Left lobe of liver (tissue), 2 donors: ENCODE data around the gene GET3. TPM values are rescaled to one million over a fixed set of nuclear protein-coding genes. Genes with fewer than 3 reads are reported as not detected.
"Not testable (repeated sequence)": the region's sequence is repeated elsewhere in the genome, so short reads cannot be mapped to it uniquely, and the experiment has no call there.

Experiments used
- ATAC-seq: fragments of 200-7000 bp; cut with Tn5 transposase; one replicate; pipeline ENCODE4 v1.9.1; 2020; ENCODE audit warnings: mild to moderate bottlenecking, moderate library complexity
- DNase-seq: peaks from one replicate; pipeline ENCODE4 v3.0.0-alpha.2; 2020; ENCODE audit warnings: low spot score
- total RNA-seq: library from RNA; stranded (reverse); gene quantifications from one replicate; pipeline ENCODE4 v1.2.1, GENCODE V29; 2021
- donor health status: DM: no; HTN: no; CAD: no; lungs with moderate emphysema.
- donor health status: DM: no; HTN: yes; CAD: no.

GET3 gene
- total RNA-seq, 1 donor from 2014 or later, result 23.0 TPM

- DNase-seq (no peak), ATAC-seq (no peak)
Observed at GRCh38 chr19:12715102-12715501, 22.2 kb upstream of the GET3 start.

GRCh38 chr19:12715929-12716328, 21.4 kb upstream of the GET3 start:
- ATAC-seq, result peak; percentile 38

GRCh38 chr19:12720296-12720695, 17.0 kb upstream of the GET3 start:
- DNase-seq (no peak), ATAC-seq (no peak)

More at GRCh38 chr19:12715929-12716328, 21.4 kb upstream of the GET3 start:
- DNase-seq, result no peak

- DNase-seq (no peak), ATAC-seq (peak; percentile 35)
Observed at GRCh38 chr19:12720851-12721655, 16.2 kb upstream of the GET3 start.

- peak; percentile 65 for DNase-seq
- ATAC-seq, result peak; percentile 64
Observed at GRCh38 chr19:12721656-12722565, 15.4 kb upstream of the GET3 start.

GRCh38 chr19:12722566-12723380, 14.5 kb upstream of the GET3 start:
- ATAC-seq (peak; percentile 81), DNase-seq (peak; percentile 97)

GRCh38 chr19:12723381-12723640, 14.0 kb upstream of the GET3 start:
- no peak for DNase-seq
- no peak for ATAC-seq

GRCh38 chr19:12723641-12724426, 13.5 kb upstream of the GET3 start, which contains the start of gene TNPO2:
TNPO2 (minus strand) TSS chr19:12723932; CDS start chr19:12720977, 2,955 bp downstream.
- ATAC-seq, result peak; percentile 34

GRCh38 chr19:12725612-12726011, 11.7 kb upstream of the GET3 start:
- ATAC-seq, DNase-seq: not testable (repeated sequence)

More at GRCh38 chr19:12723641-12724426, 13.5 kb upstream of the GET3 start, which contains the start of gene TNPO2:
- DNase-seq, result peak; percentile 59

GRCh38 chr19:12726988-12727316, 10.3 kb upstream of the GET3 start:
- ATAC-seq, result no peak
- no peak for DNase-seq

- no peak for DNase-seq
Observed at GRCh38 chr19:12727745-12728433, 9.4 kb upstream of the GET3 start.

GRCh38 chr19:12730064-12730463, 7.2 kb upstream of the GET3 start:
- no peak for DNase-seq

More at GRCh38 chr19:12727745-12728433, 9.4 kb upstream of the GET3 start:
- no peak for ATAC-seq

GRCh38 chr19:12731337-12731736, 6.0 kb upstream of the GET3 start:
- ATAC-seq, result no peak
- DNase-seq, result no peak

More at GRCh38 chr19:12730064-12730463, 7.2 kb upstream of the GET3 start:
- no peak for ATAC-seq

GRCh38 chr19:12733369-12734214, 3.7 kb upstream of the GET3 start:
- DNase-seq (peak; percentile 80), ATAC-seq (peak; percentile 42)

GRCh38 chr19:12737835-12738351, 596 bp downstream of the GET3 start:
- no peak for ATAC-seq

GRCh38 chr19:12745166-12745897, 8.0 kb downstream of the GET3 start:
- ATAC-seq, result no peak

More at GRCh38 chr19:12737835-12738351, 596 bp downstream of the GET3 start:
- DNase-seq, result no peak

GRCh38 chr19:12748489-12748888, 11.2 kb downstream of the GET3 start:
- no peak for DNase-seq
- no peak for ATAC-seq

More at GRCh38 chr19:12745166-12745897, 8.0 kb downstream of the GET3 start:
- no peak for DNase-seq
